K562 (cell line): ENCODE data around the gene KCNJ9. TPM values are rescaled to one million over a fixed set of nuclear protein-coding genes. Genes with fewer than 3 reads are reported as not detected.
A peak's percentile ranks its signal among the peaks of the same experiment; 100 is the strongest.

ENCODE experiments used
- HINFP ChIP-seq: fragments of 450-650 bp; conservative IDR thresholded peaks from 2 replicates; pipeline ENCODE4 v1.6.1; 2016; ENCODE audit warnings: missing genetic modification characterization, low read depth, mild to moderate bottlenecking, control low read depth, missing compliant biosample characterization
- KAT8 ChIP-seq: fragments of 450-650 bp; IDR thresholded peaks from 2 replicates; pipeline ENCODE4 v1.6.1; 2016; ENCODE audit warnings: low read depth, mild to moderate bottlenecking
- KLF1 ChIP-seq: fragments of 450-650 bp; IDR thresholded peaks from 2 replicates; pipeline ENCODE4 v1.6.1; 2016; ENCODE audit warnings: missing genetic modification characterization, missing compliant biosample characterization
- MTA1 ChIP-seq: fragments of 450-650 bp; IDR thresholded peaks from 2 replicates; pipeline ENCODE4 v1.6.1; 2017; ENCODE audit warnings: borderline replicate concordance
- MYC ChIP-seq, 2 experiments: fragments of 250-450 bp in 1 of 2; sonication (Bioruptor Pico) in 1 of 2; IDR thresholded peaks; 2 replicates each; pipeline versions ENCODE4 v1.5.1 to v1.6.1; 2012 to 2021; ENCODE audit warnings: low read depth in 2 of 2, borderline replicate concordance in 1 of 2, improper control_type of control experiment in 1 of 2, low read length in 1 of 2, mild to moderate bottlenecking in 1 of 2, moderate library complexity in 1 of 2
- PREB ChIP-seq: sonication (generic); formaldehyde crosslinking; IDR thresholded peaks from 2 replicates; pipeline ENCODE4 v1.8.1; 2023; ENCODE audit warnings: mild to moderate bottlenecking, missing genetic modification reagents
- RAD21 ChIP-seq, 2 experiments: fragments of 250-450 bp in 1 of 2; fragments of 450-650 bp in 1 of 2; sonication (Bioruptor Pico) in 1 of 2; formaldehyde crosslinking in 1 of 2; IDR thresholded peaks in 1 of 2; conservative IDR thresholded peaks in 1 of 2; 2 replicates each; pipeline versions ENCODE4 v1.4.0 to v1.8.0; 2020 to 2022; ENCODE audit warnings: mild to moderate bottlenecking in 2 of 2, moderate library complexity in 1 of 2
- SLC30A9 ChIP-seq: fragments of 250-450 bp; sonication (Bioruptor Pico); IDR thresholded peaks from 2 replicates; pipeline ENCODE4 v1.8.0; 2022; ENCODE audit warnings: mild to moderate bottlenecking, moderate library complexity
- SMAD3 ChIP-seq: fragments of 450-650 bp; formaldehyde crosslinking; conservative IDR thresholded peaks from 2 replicates; pipeline ENCODE4 v1.4.0; 2020; ENCODE audit warnings: mild to moderate bottlenecking
- ZNF143 ChIP-seq: sonication (generic); formaldehyde crosslinking; IDR thresholded peaks from 2 replicates; pipeline ENCODE4 v1.9.0; 2022; ENCODE audit warnings: mild to moderate bottlenecking, missing genetic modification reagents
- ZNF318 ChIP-seq, 2 experiments: fragments of 450-650 bp; IDR thresholded peaks; 2 replicates each; pipeline ENCODE4 v1.6.1; 2016; ENCODE audit warnings: mild to moderate bottlenecking in 2 of 2, borderline replicate concordance in 1 of 2, low read depth in 1 of 2, moderate library complexity in 1 of 2
- ZNF41 ChIP-seq: fragments of 250-450 bp; sonication (Bioruptor Pico); conservative IDR thresholded peaks from 2 replicates; pipeline ENCODE4 v1.4.0; 2020; ENCODE audit warnings: mild to moderate bottlenecking
- ZNF695 ChIP-seq: fragments of 450-650 bp; formaldehyde crosslinking; IDR thresholded peaks from 2 replicates; pipeline ENCODE4 v1.4.0; 2020; ENCODE audit warnings: mild to moderate bottlenecking, moderate library complexity
- polyA plus RNA-seq, 8 experiments: library from polyadenylated mRNA; depleted of rRNA in 4 of 8; stranded (reverse) in 5 of 8; unstranded in 3 of 8; fragments of >200 nt; fragmentation: Nextera tagmentation in 2 of 8; fragmentation: Illumina TruSeq in 1 of 8; extraction: Ambion mirVana in 2 of 8; extraction: Trizol in 1 of 8; gene quantifications; 2 replicates each; pipeline versions ENCODE4 v1.2.1 to v1.2.3, GENCODE V29; 2011 to 2014; ENCODE audit warnings: inconsistent platforms in 1 of 8, missing spikeins in 1 of 8
- total RNA-seq, 7 experiments: library from RNA; depleted of rRNA in 6 of 7; stranded (reverse); fragments of >200 nt in 6 of 7; fragmentation: Illumina TruSeq in 2 of 7; extraction: Trizol in 2 of 7; gene quantifications; 2 replicates each; pipeline versions ENCODE4 v1.2.1 to v1.2.3, GENCODE V29; 2011 to 2021; ENCODE audit warnings: low replicate concordance in 1 of 7
- TF ChIP-seq, protein P1 (sequence below): fragments of 450-650 bp; IDR thresholded peaks from 2 replicates; pipeline ENCODE4 v1.6.1; 2017; ENCODE audit warnings: antibody characterized with exemption

KCNJ9 gene
- total and polyA plus RNA-seq, 9 of the 15 experiments (the other 6 are each of a cell fraction or from before 2014, with no cell fraction given): not detected

GRCh38 chr1:160046494-160047110 lies 34.7 kb upstream of the KCNJ9 start (continued):
- TF ChIP-seq ZNF318 (IDR thresholded peaks at IDR 0.05; ENCODE audit: borderline replicate concordance in 1 of 2, low read depth in 1 of 2) (peak in 1 of 2 experiments; percentile 85; a peak in 2 of 4 replicates), HINFP (tag) (no peak), KLF1 (tag) (peak; percentile 19; the same call in 1 of the 2 replicates), SMAD3 (CRISPR knock-in tag) (peak; percentile 86), RAD21 (CRISPR knock-in tag; conservative IDR thresholded peaks at IDR 0.05 in 1 of 2, IDR thresholded peaks at IDR 0.05 in 1 of 2) (peak; percentile 72 to 74), ZNF41 (CRISPR knock-in tag) (no peak), MTA1 (peak; percentile 79), ZNF695 (no peak), MYC (IDR thresholded peaks at IDR 0.05; ENCODE audit: low read depth, low read length) (no peak; the same call in 1 of the 2 replicates), MYC (CRISPR knock-in tag; IDR thresholded peaks at IDR 0.05; ENCODE audit: borderline replicate concordance, low read depth) (no peak), ZNF143 (CRISPR knock-in tag) (no peak), KAT8 (no peak), SLC30A9 (no peak), PREB (CRISPR knock-in tag) (no peak)
- TF ChIP-seq, protein P1, sequence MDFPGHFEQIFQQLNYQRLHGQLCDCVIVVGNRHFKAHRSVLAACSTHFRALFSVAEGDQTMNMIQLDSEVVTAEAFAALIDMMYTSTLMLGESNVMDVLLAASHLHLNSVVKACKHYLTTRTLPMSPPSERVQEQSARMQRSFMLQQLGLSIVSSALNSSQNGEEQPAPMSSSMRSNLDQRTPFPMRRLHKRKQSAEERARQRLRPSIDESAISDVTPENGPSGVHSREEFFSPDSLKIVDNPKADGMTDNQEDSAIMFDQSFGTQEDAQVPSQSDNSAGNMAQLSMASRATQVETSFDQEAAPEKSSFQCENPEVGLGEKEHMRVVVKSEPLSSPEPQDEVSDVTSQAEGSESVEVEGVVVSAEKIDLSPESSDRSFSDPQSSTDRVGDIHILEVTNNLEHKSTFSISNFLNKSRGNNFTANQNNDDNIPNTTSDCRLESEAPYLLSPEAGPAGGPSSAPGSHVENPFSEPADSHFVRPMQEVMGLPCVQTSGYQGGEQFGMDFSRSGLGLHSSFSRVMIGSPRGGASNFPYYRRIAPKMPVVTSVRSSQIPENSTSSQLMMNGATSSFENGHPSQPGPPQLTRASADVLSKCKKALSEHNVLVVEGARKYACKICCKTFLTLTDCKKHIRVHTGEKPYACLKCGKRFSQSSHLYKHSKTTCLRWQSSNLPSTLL: no peak
